ENCODE data around the gene KIR3DL1. TPM values are rescaled to one million over a fixed set of nuclear protein-coding genes. Genes with fewer than 3 reads are reported as not detected.
"Not testable (repeated sequence)": the region's sequence is repeated elsewhere in the genome, so short reads cannot be mapped to it uniquely, and the experiment has no call there.

Gene KIR3DL1
- total RNA-seq, 2 donors from 2014 or later = not detected

- not testable (repeated sequence) for H3K9me3 ChIP-seq; H3K27me3 ChIP-seq; H3K36me3 ChIP-seq; H3K4me3 ChIP-seq; DNase-seq (ENCODE audit: low spot score); H3K27ac ChIP-seq; H3K4me1 ChIP-seq
Observed at GRCh38 chr19:54837522-54837921, 21.3 kb downstream of the KIR3DL1 start.

DNA sequence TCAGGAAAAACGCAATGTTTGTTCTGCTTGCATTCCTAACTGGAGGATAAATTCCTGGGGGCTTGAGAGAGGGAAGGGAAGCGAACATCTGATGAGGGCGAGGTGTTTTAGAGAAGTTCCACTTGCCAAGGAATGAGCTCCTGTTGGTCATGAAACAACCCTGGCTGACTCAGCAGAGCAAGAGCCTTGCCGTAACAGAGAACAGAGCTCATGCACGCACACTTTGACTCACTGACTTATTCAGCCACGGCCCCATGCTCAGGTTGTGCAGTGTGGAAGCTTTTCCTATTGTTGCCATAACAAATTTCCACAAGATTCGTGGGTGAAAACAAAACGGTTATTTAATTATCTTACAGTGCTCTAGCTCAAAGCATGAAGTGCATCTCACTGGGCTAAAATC, 26.9 kb downstream of the KIR3DL1 start:
- H3K4me1 ChIP-seq; H3K27me3 ChIP-seq; H3K4me3 ChIP-seq; H3K9me3 ChIP-seq; H3K36me3 ChIP-seq; DNase-seq (ENCODE audit: low spot score); H3K27ac ChIP-seq: not testable (repeated sequence)

GRCh38 chr19:54850061-54850640, 33.9 kb downstream of the KIR3DL1 start, which contains the start of gene KIR3DL2:
TSS of gene KIR3DL2 (plus strand) at chr19:54850443. CDS start at chr19:54850476, 33 bp downstream.
- not testable (repeated sequence) for H3K4me3 ChIP-seq; H3K9me3 ChIP-seq; H3K4me1 ChIP-seq; H3K27me3 ChIP-seq; H3K27ac ChIP-seq; DNase-seq (ENCODE audit: low spot score); H3K36me3 ChIP-seq

- Histone ChIP-seq H3K36me3 (no peaks in the 10 kb centered on the region), H3K27ac (no peak overlapping the region), H3K4me3 (no peak overlapping the region), H3K4me1 (no peaks in the 10 kb centered on the region), H3K27me3 (no peaks in the 10 kb centered on the region), H3K9me3 (no peaks in the 10 kb centered on the region)
- no peak for DNase-seq (ENCODE audit: low spot score)
- no peak for TF ChIP-seq CTCF (IDR thresholded peaks at IDR 0.05)
Observed at GRCh38 chr19:54850930-54851329, 34.7 kb downstream of the KIR3DL1 start.

DNA sequence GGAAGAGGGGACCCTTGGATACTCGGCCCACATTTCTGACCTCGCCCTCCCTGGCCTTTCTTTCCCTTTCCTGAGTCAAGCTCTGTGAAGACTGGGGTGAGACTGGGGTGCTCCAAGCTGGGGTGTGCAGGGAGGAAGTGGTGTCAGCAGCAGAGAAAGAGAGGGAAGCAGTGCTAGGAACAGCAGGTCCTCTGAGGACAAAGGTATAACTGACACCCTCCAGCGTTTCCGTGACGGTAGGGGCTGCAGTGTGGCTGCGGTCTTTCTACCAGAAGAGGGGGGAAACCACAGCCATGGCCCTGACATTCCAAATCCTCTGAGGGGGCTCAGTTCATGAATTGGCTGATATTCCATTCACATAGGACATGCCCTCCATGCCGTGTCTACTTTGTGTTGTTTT, 35.1 kb downstream of the KIR3DL1 start:
- Histone ChIP-seq H3K27ac (no peak overlapping the region), H3K9me3 (no peaks in the 10 kb centered on the region), H3K27me3 (no peaks in the 10 kb centered on the region), H3K36me3 (no peaks in the 10 kb centered on the region), H3K4me1 (no peaks in the 10 kb centered on the region), H3K4me3 (no peak overlapping the region)
- DNase-seq (ENCODE audit: low spot score) = no peak
- TF ChIP-seq CTCF (IDR thresholded peaks at IDR 0.05) = no peak

GRCh38 chr19:54855241-54855640, 39.0 kb downstream of the KIR3DL1 start:
- H3K27me3 ChIP-seq; H3K27ac ChIP-seq; H3K4me1 ChIP-seq; DNase-seq (ENCODE audit: low spot score); H3K9me3 ChIP-seq; H3K36me3 ChIP-seq; H3K4me3 ChIP-seq: not testable (repeated sequence)

DNA sequence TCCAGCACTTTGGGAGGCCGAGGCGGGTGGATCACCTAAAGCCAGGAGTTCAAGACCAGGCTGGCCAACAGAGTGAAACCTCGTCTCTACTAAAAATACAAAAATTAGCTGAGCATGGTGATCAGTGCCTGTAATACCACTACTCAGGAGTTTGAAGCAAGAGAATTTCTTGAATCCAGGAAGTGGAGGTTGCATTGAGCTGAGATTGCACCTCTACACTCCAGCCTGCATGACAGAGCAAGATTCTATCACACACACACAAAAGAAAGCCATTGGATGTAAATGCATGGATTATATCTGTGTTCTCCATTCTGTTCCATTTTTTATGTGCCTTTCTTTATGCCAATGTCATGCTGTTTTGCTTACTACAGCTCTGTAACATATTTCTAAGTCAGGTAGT, 42.2 kb downstream of the KIR3DL1 start:
- H3K27me3 ChIP-seq, H3K4me1 ChIP-seq: not testable (repeated sequence)

DNA sequence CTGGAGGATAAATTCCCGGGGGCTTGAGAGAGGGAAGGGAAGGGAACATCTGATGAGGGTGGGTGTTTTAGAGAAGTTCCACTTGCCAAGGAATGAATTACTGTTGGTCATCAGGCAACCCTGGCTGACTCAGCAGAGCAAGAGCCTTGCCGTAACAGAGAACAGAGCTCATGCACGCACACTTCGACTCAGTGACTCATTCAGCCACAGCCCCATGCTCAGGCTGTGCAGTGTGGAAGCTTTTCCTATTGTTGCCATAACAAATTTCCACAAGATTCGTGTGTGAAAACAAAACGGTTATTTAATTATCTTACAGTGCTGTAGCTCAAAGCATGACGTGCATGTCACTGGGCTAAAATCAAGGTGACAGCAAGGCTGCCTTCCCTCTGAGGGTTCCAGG, 43.2 kb downstream of the KIR3DL1 start:
- H3K4me1 ChIP-seq; H3K4me3 ChIP-seq; H3K27me3 ChIP-seq; H3K36me3 ChIP-seq; H3K9me3 ChIP-seq; H3K27ac ChIP-seq; DNase-seq (ENCODE audit: low spot score): not testable (repeated sequence)

More for the DNA sequence above, 42.2 kb downstream of the KIR3DL1 start:
- H3K4me3 ChIP-seq; H3K9me3 ChIP-seq; DNase-seq (ENCODE audit: low spot score); H3K36me3 ChIP-seq; H3K27ac ChIP-seq: not testable (repeated sequence)

DNA sequence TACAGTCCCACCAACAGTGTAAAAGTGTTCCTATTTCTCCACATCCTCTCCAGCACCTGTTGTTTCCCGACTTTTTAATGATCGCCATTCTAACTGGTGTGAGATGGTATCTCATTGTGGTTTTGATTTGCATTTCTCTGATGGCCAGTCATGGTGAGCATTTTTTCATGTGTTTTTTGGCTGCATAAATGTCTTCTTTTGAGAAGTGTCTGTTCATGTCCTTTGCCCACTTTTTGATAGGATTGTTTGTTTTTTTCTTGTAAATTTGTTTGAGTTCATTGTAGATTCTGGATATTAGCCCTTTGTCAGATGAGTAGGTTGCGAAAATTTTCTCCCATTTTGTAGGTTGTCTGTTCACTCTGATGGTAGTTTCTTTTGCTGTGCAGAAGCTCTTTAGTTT, 47.2 kb downstream of the KIR3DL1 start:
- not testable (repeated sequence) for H3K36me3 ChIP-seq; H3K9me3 ChIP-seq; H3K4me3 ChIP-seq; H3K4me1 ChIP-seq; H3K27ac ChIP-seq; DNase-seq (ENCODE audit: low spot score); H3K27me3 ChIP-seq
